GM18867 (cell line): ENCODE results near the gene TMTC1.
"Not testable (repeated sequence)": the region's sequence is repeated elsewhere in the genome, so short reads cannot be mapped to it uniquely, and the experiment has no call there.

Source experiments
- ATAC-seq: cut with Tn5 transposase; IDR thresholded peaks from one replicate; pipeline ENCODE4 v1.9.1; 2021; ENCODE audit warnings: mild to moderate bottlenecking, moderate library complexity; ENCODE audit not compliant: unreplicated experiment

TMTC1 gene

GRCh38 chr12:29674463-29674862 lies 109.3 kb downstream of the TMTC1 start:
- ATAC-seq = no peak

GRCh38 chr12:29673346-29673745 lies 110.4 kb downstream of the TMTC1 start:
- no peak for ATAC-seq

- no peak for ATAC-seq
Measured at GRCh38 chr12:29672580-29672979, 111.2 kb downstream of the TMTC1 start.

GRCh38 chr12:29671742-29672141 lies 112.0 kb downstream of the TMTC1 start:
- no peak for ATAC-seq

- ATAC-seq = no peak
Measured at GRCh38 chr12:29667011-29667410, 116.7 kb downstream of the TMTC1 start.

GRCh38 chr12:29665107-29665506 lies 118.6 kb downstream of the TMTC1 start:
- ATAC-seq = no peak

GRCh38 chr12:29662734-29663323 lies 120.9 kb downstream of the TMTC1 start:
- no peak for ATAC-seq

GRCh38 chr12:29660847-29661246 lies 122.9 kb downstream of the TMTC1 start:
- ATAC-seq = no peak

GRCh38 chr12:29656762-29657538 lies 126.8 kb downstream of the TMTC1 start:
- no peak for ATAC-seq

- ATAC-seq = no peak
Measured at GRCh38 chr12:29655861-29656260, 127.9 kb downstream of the TMTC1 start.

GRCh38 chr12:29653286-29653685 lies 130.5 kb downstream of the TMTC1 start:
- no peak for ATAC-seq

- ATAC-seq = no peak
Measured at GRCh38 chr12:29650371-29650770, 133.4 kb downstream of the TMTC1 start.

- ATAC-seq = no peak
Measured at GRCh38 chr12:29649722-29650121, 134.0 kb downstream of the TMTC1 start.

- ATAC-seq = no peak
Measured at GRCh38 chr12:29644536-29645162, 139.1 kb downstream of the TMTC1 start.

- ATAC-seq = no peak
Measured at GRCh38 chr12:29640589-29641345, 143.0 kb downstream of the TMTC1 start.

GRCh38 chr12:29639893-29640495 lies 143.7 kb downstream of the TMTC1 start:
- ATAC-seq = no peak

GRCh38 chr12:29638528-29638927 lies 145.2 kb downstream of the TMTC1 start:
- no peak for ATAC-seq

GRCh38 chr12:29634057-29634456 lies 149.7 kb downstream of the TMTC1 start:
- no peak for ATAC-seq

- ATAC-seq = not testable (repeated sequence)
Measured at GRCh38 chr12:29630164-29630563, 153.6 kb downstream of the TMTC1 start.

- no peak for ATAC-seq
Measured at GRCh38 chr12:29627221-29627620, 156.5 kb downstream of the TMTC1 start.

GRCh38 chr12:29625359-29625953 lies 158.3 kb downstream of the TMTC1 start:
- ATAC-seq = no peak
